GM12875 (cell line): ENCODE measurements around the gene P2RY1.

Source experiments
- H3K4me3 ChIP-seq: one replicate; pipeline ENCODE4 v1.5.1; 2011; ENCODE audit warnings: low read depth, low read length, control low read depth
- TF ChIP-seq, protein P1 (sequence below): IDR thresholded peaks from 2 replicates; pipeline ENCODE4 v1.5.1; 2011; ENCODE audit warnings: low read depth, mild to moderate bottlenecking, control low read depth, inconsistent platforms, low read length, moderate library complexity, borderline replicate concordance; ENCODE audit not compliant: insufficient read depth

P2RY1 gene

GRCh38 chr3:152828075-152828840, 6.7 kb upstream of the P2RY1 start:
- no peak overlapping the region for H3K4me3 ChIP-seq
- TF ChIP-seq, protein P1, sequence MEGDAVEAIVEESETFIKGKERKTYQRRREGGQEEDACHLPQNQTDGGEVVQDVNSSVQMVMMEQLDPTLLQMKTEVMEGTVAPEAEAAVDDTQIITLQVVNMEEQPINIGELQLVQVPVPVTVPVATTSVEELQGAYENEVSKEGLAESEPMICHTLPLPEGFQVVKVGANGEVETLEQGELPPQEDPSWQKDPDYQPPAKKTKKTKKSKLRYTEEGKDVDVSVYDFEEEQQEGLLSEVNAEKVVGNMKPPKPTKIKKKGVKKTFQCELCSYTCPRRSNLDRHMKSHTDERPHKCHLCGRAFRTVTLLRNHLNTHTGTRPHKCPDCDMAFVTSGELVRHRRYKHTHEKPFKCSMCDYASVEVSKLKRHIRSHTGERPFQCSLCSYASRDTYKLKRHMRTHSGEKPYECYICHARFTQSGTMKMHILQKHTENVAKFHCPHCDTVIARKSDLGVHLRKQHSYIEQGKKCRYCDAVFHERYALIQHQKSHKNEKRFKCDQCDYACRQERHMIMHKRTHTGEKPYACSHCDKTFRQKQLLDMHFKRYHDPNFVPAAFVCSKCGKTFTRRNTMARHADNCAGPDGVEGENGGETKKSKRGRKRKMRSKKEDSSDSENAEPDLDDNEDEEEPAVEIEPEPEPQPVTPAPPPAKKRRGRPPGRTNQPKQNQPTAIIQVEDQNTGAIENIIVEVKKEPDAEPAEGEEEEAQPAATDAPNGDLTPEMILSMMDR, result no peak

GRCh38 chr3:152830245-152830644, 4.7 kb upstream of the P2RY1 start:
- TF ChIP-seq, protein P1, result no peak
- H3K4me3 ChIP-seq, result no peak overlapping the region

GRCh38 chr3:152832046-152832445, 2.9 kb upstream of the P2RY1 start:
- no peak overlapping the region for H3K4me3 ChIP-seq
- TF ChIP-seq, protein P1, result no peak

DNA sequence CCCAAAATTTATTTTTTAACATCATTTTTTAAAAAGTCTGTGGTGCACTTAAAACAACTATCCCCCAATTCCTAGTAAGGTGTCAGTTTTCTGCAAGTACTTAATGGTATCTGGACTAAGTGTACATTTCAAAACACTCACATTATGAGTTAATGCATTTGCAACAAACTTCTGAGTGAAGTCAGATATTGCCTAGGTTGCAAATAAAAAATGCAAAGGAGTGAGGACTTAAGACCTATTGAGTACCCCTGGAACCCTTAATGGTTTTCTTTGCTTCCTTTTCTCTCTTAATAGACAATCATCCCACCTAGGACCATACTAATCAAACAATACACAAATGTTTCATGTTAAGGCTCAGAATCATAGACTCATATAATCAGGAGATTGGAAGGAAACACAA, 1.8 kb upstream of the P2RY1 start:
- H3K4me3 ChIP-seq, result no peak overlapping the region
- TF ChIP-seq, protein P1, result no peak

DNA sequence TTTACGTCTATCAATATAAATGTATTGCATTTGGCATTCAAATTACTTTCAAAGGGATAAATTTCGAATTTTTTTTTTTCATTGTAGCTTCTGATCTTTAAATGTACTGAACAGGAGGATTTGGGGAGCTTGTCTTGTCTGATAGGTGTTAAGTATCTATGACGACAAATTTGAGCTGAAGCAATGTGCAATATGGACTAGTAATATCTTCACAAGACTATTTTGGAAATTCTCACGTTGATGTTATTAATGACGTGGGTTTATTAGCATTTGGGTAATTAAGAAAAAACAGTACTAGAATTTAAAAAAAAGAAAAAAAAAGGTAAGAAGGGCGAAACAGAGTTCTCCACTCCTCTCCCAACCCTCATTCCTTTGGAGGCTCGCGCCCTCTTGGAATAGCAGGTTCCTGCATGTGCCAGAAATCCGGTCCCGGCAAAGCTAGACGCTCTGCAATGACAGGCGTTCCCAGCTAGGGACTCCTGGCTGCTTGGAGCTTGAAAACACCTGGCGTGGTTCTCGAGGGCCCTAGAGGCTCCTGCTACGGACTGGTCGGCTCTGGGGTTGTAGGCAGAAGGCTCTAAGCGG, 648 bp upstream of the P2RY1 start:
- H3K4me3 ChIP-seq, result peak overlapping the region; percentile 93
- TF ChIP-seq, protein P1, result no peak; the same call in 1 of the 2 replicates

GRCh38 chr3:152835601-152836102, 721 bp downstream of the P2RY1 start:
- TF ChIP-seq, protein P1, result no peak
- H3K4me3 ChIP-seq, result peak overlapping the region; percentile 93

- TF ChIP-seq, protein P1, result no peak
- H3K4me3 ChIP-seq, result peak overlapping the region; percentile 93
These were observed 1.3 kb downstream of the P2RY1 start for GRCh38 chr3:152836269-152836668.
